ENCODE data around the gene VAMP3. TPM values are rescaled to one million over a fixed set of nuclear protein-coding genes. Genes with fewer than 3 reads are reported as not detected.

Gene VAMP3
- total RNA-seq, 1 donor from 2014 or later = 82.5 TPM

GRCh38 chr1:7824701-7825100 lies 53.6 kb downstream of the VAMP3 start:
- Mint-ChIP-seq H3K27ac (no peak overlapping the region), H3K4me1 (ENCODE audit: low read depth) (no peaks in the 10 kb centered on the region), H3K36me3 (ENCODE audit: insufficient read depth) (no peaks in the 10 kb centered on the region), H3K4me3 (ENCODE audit: low read depth) (no peak overlapping the region), H3K9me3 (ENCODE audit: low read depth) (no peaks in the 10 kb centered on the region), H3K27me3 (no peaks in the 10 kb centered on the region)
- no peak for TF ChIP-seq CTCF (IDR thresholded peaks at IDR 0.05; ENCODE audit: unreplicated experiment)
- DNase-seq (ENCODE audit: low spot score, unreplicated experiment) = no peak

- Mint-ChIP-seq H3K4me3 (ENCODE audit: low read depth) (no peak overlapping the region), H3K4me1 (ENCODE audit: low read depth) (no peaks in the 10 kb centered on the region), H3K9me3 (ENCODE audit: low read depth) (no peaks in the 10 kb centered on the region), H3K27ac (no peak overlapping the region), H3K36me3 (ENCODE audit: insufficient read depth) (no peaks in the 10 kb centered on the region), H3K27me3 (no peaks in the 10 kb centered on the region)
- no peak for DNase-seq (ENCODE audit: low spot score, unreplicated experiment)
- no peak for TF ChIP-seq CTCF (IDR thresholded peaks at IDR 0.05; ENCODE audit: unreplicated experiment)
These were observed 55.3 kb downstream of the VAMP3 start for GRCh38 chr1:7826363-7826762.

GRCh38 chr1:7827126-7827955 lies 56.2 kb downstream of the VAMP3 start:
- TF ChIP-seq CTCF (IDR thresholded peaks at IDR 0.05; ENCODE audit: unreplicated experiment) = no peak
- H3K4me3 Mint-ChIP-seq (ENCODE audit: low read depth) = no peak overlapping the region
- no peaks in the 10 kb centered on the region for H3K36me3 Mint-ChIP-seq (ENCODE audit: insufficient read depth)
- H3K27ac Mint-ChIP-seq = no peak overlapping the region
- no peaks in the 10 kb centered on the region for H3K9me3 Mint-ChIP-seq (ENCODE audit: low read depth)
- H3K27me3 Mint-ChIP-seq = no peaks in the 10 kb centered on the region
- DNase-seq (ENCODE audit: low spot score, unreplicated experiment) = no peak
- no peaks in the 10 kb centered on the region for H3K4me1 Mint-ChIP-seq (ENCODE audit: low read depth)

Other genes starting within 250 kb of the VAMP3 start
- gene PER3, start 13.0 kb downstream of the VAMP3 start, total RNA-seq = 2.6 and 2.9 TPM in 2 replicates
- not detected in 2 replicates for gene UTS2, start 81.8 kb downstream of the VAMP3 start, total RNA-seq
- 0.27 and 0.60 TPM in 2 replicates for gene TNFRSF9, start 169.5 kb downstream of the VAMP3 start, total RNA-seq
- 218 and 229 TPM in 2 replicates for gene PARK7, start 190.4 kb downstream of the VAMP3 start, total RNA-seq

Data from progenitor cell of endocrine pancreas (in vitro differentiated cells).